Tongue (tissue), 3 donors: ENCODE measurements around the gene ZCCHC8. TPM values are rescaled to one million over a fixed set of nuclear protein-coding genes. Genes with fewer than 3 reads are reported as not detected.

Experiments
- DNase-seq: peaks from one replicate; pipeline ENCODE4 v3.0.0-alpha.2; 2015
- small RNA-seq: library from RNA; depleted of rRNA; stranded (forward); fragments of <200 nt; gene quantifications from one replicate; pipeline ENCODE3, GENCODE V24; 2014; ENCODE audit warnings: low replicate concordance
- total RNA-seq: library from RNA; depleted of rRNA; stranded (reverse); fragments of >200 nt; gene quantifications from one replicate; pipeline ENCODE4 v1.2.3, GENCODE V29; 2014

ZCCHC8 gene
- total RNA-seq, 1 donor from 2014 or later = 31.3 TPM

- no peak for DNase-seq
Observed at GRCh38 chr12:122427403-122427802, 73.3 kb downstream of the ZCCHC8 start.

- peak; percentile 85 for DNase-seq
Observed at GRCh38 chr12:122423258-122424165, 77.2 kb downstream of the ZCCHC8 start.

GRCh38 chr12:122422730-122423257 is 77.9 kb downstream of the ZCCHC8 start:
- peak; percentile 58 for DNase-seq

GRCh38 chr12:122421821-122422729 is 78.7 kb downstream of the ZCCHC8 start, which contains the start of gene CLIP1:
CLIP1 (minus strand) TSS chr12:122422669; CDS start chr12:122380452, 42,217 bp downstream.
- DNase-seq = peak; percentile 77

Small RNA genes lying within 50 kb of the gene (small RNA-seq; reads per million reads assigned to genes)
- gene RF00411 = not detected

Other genes starting within 250 kb of the ZCCHC8 start
- 18.9 TPM for gene VPS33A, start 234.4 kb downstream of the ZCCHC8 start, total RNA-seq
- gene CLIP1, start 78.3 kb downstream of the ZCCHC8 start, total RNA-seq = 56.7 TPM
- 77.9 TPM for gene RSRC2, start 26.0 kb upstream of the ZCCHC8 start, total RNA-seq
- gene KNTC1, start 26.3 kb upstream of the ZCCHC8 start, total RNA-seq = 28.5 TPM
- gene HCAR2, start 202.4 kb upstream of the ZCCHC8 start, total RNA-seq = 3.4 TPM
- gene HCAR3, start 215.9 kb upstream of the ZCCHC8 start, total RNA-seq = 2.6 TPM
- 0.10 TPM for gene HCAR1, start 229.9 kb upstream of the ZCCHC8 start, total RNA-seq